Measurements from ENCODE around the gene DERL2.

- no peak for TF ChIP-seq EP300 (IDR thresholded peaks at IDR 0.05)
- no peak for TF ChIP-seq POLR2A (IDR thresholded peaks at IDR 0.05)
Measured at GRCh38 chr17:5526821-5527598, 41.0 kb upstream of the DERL2 start.
